Ishikawa (cell line): ENCODE results near the gene GSTO2.

ENCODE experiments used
- CEBPB ChIP-seq: IDR thresholded peaks from 2 replicates; pipeline ENCODE4 v1.6.1; 2012
- CREB1 ChIP-seq: IDR thresholded peaks from 2 replicates; pipeline ENCODE4 v1.6.1; 2012; ENCODE audit warnings: low read depth
- EGR1 ChIP-seq: IDR thresholded peaks from 2 replicates; pipeline ENCODE4 v1.6.1; 2012
- EP300 ChIP-seq: IDR thresholded peaks from 2 replicates; pipeline ENCODE4 v1.6.1; 2012; ENCODE audit warnings: borderline replicate concordance
- FOXM1 ChIP-seq: IDR thresholded peaks from 2 replicates; pipeline ENCODE4 v1.6.1; 2012; ENCODE audit warnings: low read depth, borderline replicate concordance
- NFIC ChIP-seq: IDR thresholded peaks from 2 replicates; pipeline ENCODE4 v1.6.1; 2012
- RAD21 ChIP-seq: IDR thresholded peaks from 2 replicates; pipeline ENCODE4 v1.6.1; 2012; ENCODE audit warnings: low read depth
- TAF1 ChIP-seq: IDR thresholded peaks from 2 replicates; pipeline ENCODE4 v1.6.1; 2012; ENCODE audit warnings: low read depth, mild to moderate bottlenecking
- TCF12 ChIP-seq: IDR thresholded peaks from 2 replicates; pipeline ENCODE4 v1.6.1; 2012; ENCODE audit warnings: low read depth
- TEAD4 ChIP-seq: IDR thresholded peaks from 2 replicates; pipeline ENCODE4 v1.6.1; 2012
- YY1 ChIP-seq: IDR thresholded peaks from 2 replicates; pipeline ENCODE4 v1.6.1; 2012; ENCODE audit warnings: low read depth
- ZBTB7A ChIP-seq: IDR thresholded peaks from 2 replicates; pipeline ENCODE4 v1.6.1; 2012; ENCODE audit warnings: low read depth
- TF ChIP-seq, protein P1 (sequence below): IDR thresholded peaks from 2 replicates; pipeline ENCODE4 v1.6.1; 2012
- TF ChIP-seq, protein P2 (sequence below): IDR thresholded peaks from 2 replicates; pipeline ENCODE4 v1.6.1; 2012
- TF ChIP-seq, protein P3 (sequence below): IDR thresholded peaks from 2 replicates; pipeline ENCODE4 v1.6.1; 2012; ENCODE audit warnings: low read depth, mild to moderate bottlenecking

GSTO2 gene

DNA sequence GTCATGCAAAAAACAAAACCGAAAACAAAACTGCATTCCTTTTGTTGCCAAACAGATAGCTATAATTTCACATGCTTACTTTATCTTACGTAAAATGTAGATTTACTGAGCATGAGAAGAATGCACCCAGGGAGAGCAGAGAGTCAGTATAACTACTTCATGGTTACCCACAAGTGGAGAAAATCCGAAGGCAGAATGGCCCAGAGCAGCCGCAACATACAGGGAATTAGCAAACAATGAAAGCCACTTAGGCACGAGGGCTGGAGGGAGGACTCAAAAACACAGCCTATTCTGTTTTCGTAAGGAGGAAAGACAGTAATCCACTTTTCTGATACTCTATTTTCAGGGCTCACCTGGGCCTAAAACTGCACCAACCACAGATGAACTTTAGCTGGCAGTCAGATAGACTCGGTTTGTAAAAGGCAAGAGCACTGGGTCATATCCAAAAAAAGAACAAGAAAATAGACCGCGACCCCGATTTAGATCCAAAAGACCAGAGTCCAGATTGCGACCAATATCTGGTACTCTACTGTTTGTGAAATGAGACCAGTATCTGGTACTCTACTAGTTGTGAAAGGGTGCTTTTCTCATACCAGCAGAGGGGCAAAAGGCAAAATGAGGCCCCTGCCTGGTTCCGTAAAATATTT is 68.0 kb downstream of the GSTO2 start:
- no peak for TF ChIP-seq EGR1
- TF ChIP-seq EP300 = no peak
- TF ChIP-seq CREB1 = no peak
- TF ChIP-seq, protein P1, sequence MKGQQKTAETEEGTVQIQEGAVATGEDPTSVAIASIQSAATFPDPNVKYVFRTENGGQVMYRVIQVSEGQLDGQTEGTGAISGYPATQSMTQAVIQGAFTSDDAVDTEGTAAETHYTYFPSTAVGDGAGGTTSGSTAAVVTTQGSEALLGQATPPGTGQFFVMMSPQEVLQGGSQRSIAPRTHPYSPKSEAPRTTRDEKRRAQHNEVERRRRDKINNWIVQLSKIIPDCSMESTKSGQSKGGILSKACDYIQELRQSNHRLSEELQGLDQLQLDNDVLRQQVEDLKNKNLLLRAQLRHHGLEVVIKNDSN = no peak
- no peak for TF ChIP-seq TAF1
- no peak for TF ChIP-seq FOXM1
- TF ChIP-seq TCF12 = no peak
- TF ChIP-seq, protein P2, sequence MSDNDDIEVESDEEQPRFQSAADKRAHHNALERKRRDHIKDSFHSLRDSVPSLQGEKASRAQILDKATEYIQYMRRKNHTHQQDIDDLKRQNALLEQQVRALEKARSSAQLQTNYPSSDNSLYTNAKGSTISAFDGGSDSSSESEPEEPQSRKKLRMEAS = no peak
- TF ChIP-seq ZBTB7A = no peak
- no peak for TF ChIP-seq TEAD4
- TF ChIP-seq, protein P3, sequence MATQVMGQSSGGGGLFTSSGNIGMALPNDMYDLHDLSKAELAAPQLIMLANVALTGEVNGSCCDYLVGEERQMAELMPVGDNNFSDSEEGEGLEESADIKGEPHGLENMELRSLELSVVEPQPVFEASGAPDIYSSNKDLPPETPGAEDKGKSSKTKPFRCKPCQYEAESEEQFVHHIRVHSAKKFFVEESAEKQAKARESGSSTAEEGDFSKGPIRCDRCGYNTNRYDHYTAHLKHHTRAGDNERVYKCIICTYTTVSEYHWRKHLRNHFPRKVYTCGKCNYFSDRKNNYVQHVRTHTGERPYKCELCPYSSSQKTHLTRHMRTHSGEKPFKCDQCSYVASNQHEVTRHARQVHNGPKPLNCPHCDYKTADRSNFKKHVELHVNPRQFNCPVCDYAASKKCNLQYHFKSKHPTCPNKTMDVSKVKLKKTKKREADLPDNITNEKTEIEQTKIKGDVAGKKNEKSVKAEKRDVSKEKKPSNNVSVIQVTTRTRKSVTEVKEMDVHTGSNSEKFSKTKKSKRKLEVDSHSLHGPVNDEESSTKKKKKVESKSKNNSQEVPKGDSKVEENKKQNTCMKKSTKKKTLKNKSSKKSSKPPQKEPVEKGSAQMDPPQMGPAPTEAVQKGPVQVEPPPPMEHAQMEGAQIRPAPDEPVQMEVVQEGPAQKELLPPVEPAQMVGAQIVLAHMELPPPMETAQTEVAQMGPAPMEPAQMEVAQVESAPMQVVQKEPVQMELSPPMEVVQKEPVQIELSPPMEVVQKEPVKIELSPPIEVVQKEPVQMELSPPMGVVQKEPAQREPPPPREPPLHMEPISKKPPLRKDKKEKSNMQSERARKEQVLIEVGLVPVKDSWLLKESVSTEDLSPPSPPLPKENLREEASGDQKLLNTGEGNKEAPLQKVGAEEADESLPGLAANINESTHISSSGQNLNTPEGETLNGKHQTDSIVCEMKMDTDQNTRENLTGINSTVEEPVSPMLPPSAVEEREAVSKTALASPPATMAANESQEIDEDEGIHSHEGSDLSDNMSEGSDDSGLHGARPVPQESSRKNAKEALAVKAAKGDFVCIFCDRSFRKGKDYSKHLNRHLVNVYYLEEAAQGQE = no peak
- no peak for TF ChIP-seq YY1
- TF ChIP-seq NFIC = no peak
- TF ChIP-seq RAD21 = no peak
- TF ChIP-seq CEBPB = no peak

DNA sequence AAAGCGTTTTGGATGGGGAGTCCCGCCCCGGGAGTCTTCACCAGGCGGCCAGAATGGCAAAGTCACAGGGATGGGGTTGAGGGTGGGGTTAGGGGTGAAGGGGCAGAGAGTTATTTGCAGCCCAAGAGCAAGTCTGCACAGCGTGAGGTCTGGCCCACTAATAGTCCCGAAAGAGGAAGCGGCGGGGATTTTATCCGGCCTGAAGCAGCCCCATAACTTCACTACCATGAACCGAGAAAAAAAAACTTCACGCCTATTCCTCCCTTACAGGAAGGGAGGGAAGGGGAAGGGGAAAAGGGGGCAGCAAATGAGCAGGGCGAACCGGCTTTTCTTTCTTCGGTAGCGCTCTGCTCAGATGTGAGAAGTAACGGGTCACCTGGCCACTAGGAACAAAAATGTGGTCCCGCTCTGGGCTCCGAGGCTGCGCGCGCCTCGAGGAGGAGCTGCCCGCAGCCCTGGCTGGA is 68.6 kb downstream of the GSTO2 start:
- TF ChIP-seq, protein P1 = no peak
- TF ChIP-seq CREB1 = no peak
- TF ChIP-seq, protein P3 = no peak
- no peak for TF ChIP-seq TAF1
- TF ChIP-seq TCF12 = no peak
- no peak for TF ChIP-seq CEBPB
- TF ChIP-seq NFIC = no peak
- TF ChIP-seq, protein P2 = no peak; the same call in 1 of the 2 replicates
- no peak for TF ChIP-seq ZBTB7A
- no peak for TF ChIP-seq FOXM1
- no peak for TF ChIP-seq EGR1
- no peak for TF ChIP-seq EP300
- no peak for TF ChIP-seq YY1

DNA sequence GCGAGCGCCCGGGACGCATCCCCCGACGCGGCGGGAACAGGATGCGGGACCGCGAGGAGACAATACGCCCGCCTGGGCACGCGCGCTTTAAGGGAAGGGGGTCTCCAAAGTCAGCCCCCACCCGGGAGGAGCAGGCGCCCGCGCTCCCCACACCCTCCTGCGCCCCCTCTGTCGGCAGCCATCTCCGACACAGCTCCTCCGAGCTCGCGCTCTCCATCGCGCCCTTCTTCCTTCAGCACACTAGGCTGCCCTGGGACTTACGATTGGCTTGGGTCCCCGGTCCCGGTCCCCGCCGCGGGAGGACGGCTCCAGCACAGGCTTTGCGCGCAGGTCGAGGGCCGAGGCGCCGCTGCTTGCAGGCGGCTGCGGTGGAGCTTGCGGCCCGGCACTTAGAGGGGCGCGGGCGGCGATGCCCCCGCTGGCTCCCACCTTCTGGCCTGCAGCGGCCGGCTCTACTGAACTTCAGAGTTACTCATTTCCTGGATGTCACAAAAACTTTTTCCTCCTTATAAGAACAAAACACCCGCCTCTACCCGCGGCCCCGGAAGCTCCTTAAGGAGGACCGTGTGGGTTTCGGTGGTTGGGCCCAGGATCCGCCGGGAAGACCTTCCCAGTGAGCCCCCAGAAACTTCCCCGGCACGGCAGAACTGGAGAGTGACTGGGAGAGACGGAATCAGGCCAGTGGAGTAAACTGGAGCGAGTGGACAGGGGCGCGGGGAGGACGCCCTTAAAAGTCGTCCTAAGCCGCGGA is 69.2 kb downstream of the GSTO2 start, which contains the start of gene ITPRIP:
Gene ITPRIP (minus strand): TSS at position 481 of the 751 bp plus-strand sequence. CDS start 22,414 bp downstream, outside the sequence.
- TF ChIP-seq, protein P1 = no peak
- no peak for TF ChIP-seq TEAD4
- TF ChIP-seq, protein P2 = peak; percentile 73
- TF ChIP-seq, protein P3 = no peak
- TF ChIP-seq FOXM1 = no peak
- no peak for TF ChIP-seq CREB1
- peak; percentile 4; the same call in 1 of the 2 replicates for TF ChIP-seq NFIC
- TF ChIP-seq ZBTB7A = peak; percentile 72; the same call in 1 of the 2 replicates
- TF ChIP-seq EGR1 = no peak
- TF ChIP-seq EP300 = no peak; the same call in 1 of the 2 replicates
- TF ChIP-seq YY1 = 0 out of 2 replicates have a peak, but pooled peaks have one; percentile 19
